ENCODE data around the gene ANXA5. TPM values are rescaled to one million over a fixed set of nuclear protein-coding genes. Genes with fewer than 3 reads are reported as not detected.

Gene ANXA5
- total and polyA plus RNA-seq, 2 experiments from 2014 or later: 508 to 718 TPM

DNA sequence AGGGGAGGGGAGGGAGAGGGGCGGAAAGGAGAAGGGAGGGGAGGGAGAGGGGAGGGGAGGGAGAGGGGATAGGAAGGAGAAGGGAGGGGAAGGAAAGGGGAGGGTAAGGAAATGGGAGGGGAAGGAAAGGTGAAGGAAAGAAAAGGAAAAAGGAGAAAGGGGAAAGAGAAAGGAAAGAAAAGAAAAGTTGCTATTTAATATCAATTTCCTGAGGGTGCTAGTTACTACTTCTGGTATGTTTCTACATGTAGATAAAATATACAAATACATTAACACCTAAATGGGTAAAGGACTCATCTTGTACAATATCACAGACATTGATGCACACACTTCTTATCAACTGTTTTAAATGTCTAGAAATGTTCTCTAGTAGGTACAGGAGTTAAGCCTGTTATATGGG, 22.6 kb downstream of the ANXA5 start:
- TF ChIP-seq, protein P1, sequence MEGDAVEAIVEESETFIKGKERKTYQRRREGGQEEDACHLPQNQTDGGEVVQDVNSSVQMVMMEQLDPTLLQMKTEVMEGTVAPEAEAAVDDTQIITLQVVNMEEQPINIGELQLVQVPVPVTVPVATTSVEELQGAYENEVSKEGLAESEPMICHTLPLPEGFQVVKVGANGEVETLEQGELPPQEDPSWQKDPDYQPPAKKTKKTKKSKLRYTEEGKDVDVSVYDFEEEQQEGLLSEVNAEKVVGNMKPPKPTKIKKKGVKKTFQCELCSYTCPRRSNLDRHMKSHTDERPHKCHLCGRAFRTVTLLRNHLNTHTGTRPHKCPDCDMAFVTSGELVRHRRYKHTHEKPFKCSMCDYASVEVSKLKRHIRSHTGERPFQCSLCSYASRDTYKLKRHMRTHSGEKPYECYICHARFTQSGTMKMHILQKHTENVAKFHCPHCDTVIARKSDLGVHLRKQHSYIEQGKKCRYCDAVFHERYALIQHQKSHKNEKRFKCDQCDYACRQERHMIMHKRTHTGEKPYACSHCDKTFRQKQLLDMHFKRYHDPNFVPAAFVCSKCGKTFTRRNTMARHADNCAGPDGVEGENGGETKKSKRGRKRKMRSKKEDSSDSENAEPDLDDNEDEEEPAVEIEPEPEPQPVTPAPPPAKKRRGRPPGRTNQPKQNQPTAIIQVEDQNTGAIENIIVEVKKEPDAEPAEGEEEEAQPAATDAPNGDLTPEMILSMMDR (IDR thresholded peaks at IDR 0.05; ENCODE audit: poor library complexity): no peak
- TF ChIP-seq EZH2phosphoT487 (IDR thresholded peaks at IDR 0.05; ENCODE audit: low read depth, severe bottlenecking, unreplicated experiment): no peak
- no peak for TF ChIP-seq EZH2 (IDR thresholded peaks at IDR 0.05; ENCODE audit: borderline replicate concordance)
- no peaks in the 10 kb centered on the region for H3K9me2 ChIP-seq (replicated peaks; ENCODE audit: insufficient read depth)
- no peak for DNase-seq (ENCODE audit: low spot score)
- H3K79me2 ChIP-seq: peaks cover 10% of the 10 kb centered on the region
- H3K4me3 ChIP-seq: no peak overlapping the region
- H3K9me3 ChIP-seq (ENCODE audit: low read depth): no peaks in the 10 kb centered on the region
- no peak overlapping the region for H3K4me2 ChIP-seq
- no peaks in the 10 kb centered on the region for H4K20me1 ChIP-seq (ENCODE audit: insufficient read depth, poor library complexity, severe bottlenecking)
- no CpG with 5 or more reads among the region's 1 CpG for WGBS (ENCODE audit: low lambda C conversion rate, missing lambda C conversion rate)
- H3K27ac ChIP-seq: no peak overlapping the region
- H3K36me3 ChIP-seq (replicated peaks; ENCODE audit: insufficient read depth, low read depth): no peaks in the 10 kb centered on the region
- H3K27me3 ChIP-seq: no peaks in the 10 kb centered on the region
- peaks cover 23% of the 10 kb centered on the region for H3K4me1 ChIP-seq (ENCODE audit: insufficient read depth)
- H2AFZ ChIP-seq: no peak overlapping the region

GRCh38 chr4:121669163-121669550, 27.6 kb downstream of the ANXA5 start:
- Histone ChIP-seq H3K36me3 (replicated peaks; ENCODE audit: insufficient read depth, low read depth) (no peaks in the 10 kb centered on the region), H3K4me3 (no peak overlapping the region), H3K4me1 (ENCODE audit: insufficient read depth) (no peaks in the 10 kb centered on the region), H3K4me2 (no peak overlapping the region), H3K27me3 (no peaks in the 10 kb centered on the region), H3K79me2 (peaks cover 6% of the 10 kb centered on the region), H3K27ac (no peak overlapping the region), H2AFZ (no peak overlapping the region), H3K9me2 (replicated peaks; ENCODE audit: insufficient read depth) (no peaks in the 10 kb centered on the region), H4K20me1 (ENCODE audit: insufficient read depth, poor library complexity, severe bottlenecking) (no peaks in the 10 kb centered on the region), H3K9me3 (ENCODE audit: low read depth) (no peaks in the 10 kb centered on the region)
- TF ChIP-seq, protein P1 (IDR thresholded peaks at IDR 0.05; ENCODE audit: poor library complexity): no peak
- TF ChIP-seq EZH2 (IDR thresholded peaks at IDR 0.05; ENCODE audit: borderline replicate concordance) (no peak), EZH2phosphoT487 (IDR thresholded peaks at IDR 0.05; ENCODE audit: low read depth, severe bottlenecking, unreplicated experiment) (no peak)
- DNase-seq (ENCODE audit: low spot score): no peak
- WGBS (ENCODE audit: low lambda C conversion rate, missing lambda C conversion rate): 68% methylated on average over 2 of the region's 2 CpGs

- no peak for DNase-seq (ENCODE audit: low spot score)
- Histone ChIP-seq H3K36me3 (replicated peaks; ENCODE audit: insufficient read depth, low read depth) (no peaks in the 10 kb centered on the region), H3K4me2 (no peak overlapping the region), H3K4me1 (ENCODE audit: insufficient read depth) (no peaks in the 10 kb centered on the region), H3K4me3 (no peak overlapping the region), H3K79me2 (peaks cover 4% of the 10 kb centered on the region), H3K27me3 (no peaks in the 10 kb centered on the region), H4K20me1 (ENCODE audit: insufficient read depth, poor library complexity, severe bottlenecking) (no peaks in the 10 kb centered on the region), H3K9me3 (ENCODE audit: low read depth) (no peaks in the 10 kb centered on the region), H3K9me2 (replicated peaks; ENCODE audit: insufficient read depth) (no peaks in the 10 kb centered on the region), H2AFZ (no peak overlapping the region), H3K27ac (no peak overlapping the region)
- no peak for TF ChIP-seq EZH2 (IDR thresholded peaks at IDR 0.05; ENCODE audit: borderline replicate concordance)
- no peak for TF ChIP-seq EZH2phosphoT487 (IDR thresholded peaks at IDR 0.05; ENCODE audit: low read depth, severe bottlenecking, unreplicated experiment)
- TF ChIP-seq, protein P1 (IDR thresholded peaks at IDR 0.05; ENCODE audit: poor library complexity): no peak
- WGBS (ENCODE audit: low lambda C conversion rate, missing lambda C conversion rate): 80% methylated on average over 4 of the region's 4 CpGs
Observed at GRCh38 chr4:121668368-121669162, 28.2 kb downstream of the ANXA5 start.

Data from hepatocyte (in vitro differentiated cells).